ENCODE data around the gene INIP. TPM values are rescaled to one million over a fixed set of nuclear protein-coding genes. Genes with fewer than 3 reads are reported as not detected.

INIP gene
- total and polyA plus RNA-seq, 2 of the 13 experiments (the other 11 are each of a cell fraction or from before 2014, with no cell fraction given) = 13.6 to 28.6 TPM

DNA sequence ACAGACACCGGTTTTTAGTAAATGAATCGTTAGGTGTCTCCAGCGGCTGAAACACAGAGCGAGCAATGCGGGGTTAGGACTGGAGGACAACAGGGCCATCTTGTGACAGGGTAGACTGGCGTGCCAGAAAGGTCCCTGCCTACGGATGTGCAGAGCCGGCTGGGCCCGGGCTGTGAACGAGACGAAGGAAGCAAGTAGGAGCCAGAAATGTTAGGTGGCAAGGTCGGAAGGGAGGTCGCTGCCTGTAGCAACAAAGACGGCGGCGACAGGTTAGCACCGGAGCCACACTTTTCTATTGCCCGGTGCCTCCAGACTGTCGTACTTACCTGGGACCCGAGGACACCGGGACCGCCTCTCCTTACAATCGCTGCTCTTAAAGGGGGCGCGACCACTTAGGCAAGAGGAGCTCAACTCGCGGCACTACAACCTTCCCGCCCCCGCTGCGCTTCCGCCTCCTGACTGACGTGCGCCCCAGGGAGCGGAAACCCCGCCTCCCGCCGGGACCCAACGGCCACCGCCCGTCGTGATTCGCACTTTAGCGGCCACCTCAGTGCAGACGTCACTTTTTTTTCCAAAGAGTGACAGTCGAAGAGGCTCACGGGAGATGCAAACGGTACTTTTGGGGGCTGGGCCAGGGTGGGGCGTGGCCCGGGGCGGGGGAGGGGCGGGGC lies at the start of gene INIP (continued):
- TF ChIP-seq, protein P1, sequence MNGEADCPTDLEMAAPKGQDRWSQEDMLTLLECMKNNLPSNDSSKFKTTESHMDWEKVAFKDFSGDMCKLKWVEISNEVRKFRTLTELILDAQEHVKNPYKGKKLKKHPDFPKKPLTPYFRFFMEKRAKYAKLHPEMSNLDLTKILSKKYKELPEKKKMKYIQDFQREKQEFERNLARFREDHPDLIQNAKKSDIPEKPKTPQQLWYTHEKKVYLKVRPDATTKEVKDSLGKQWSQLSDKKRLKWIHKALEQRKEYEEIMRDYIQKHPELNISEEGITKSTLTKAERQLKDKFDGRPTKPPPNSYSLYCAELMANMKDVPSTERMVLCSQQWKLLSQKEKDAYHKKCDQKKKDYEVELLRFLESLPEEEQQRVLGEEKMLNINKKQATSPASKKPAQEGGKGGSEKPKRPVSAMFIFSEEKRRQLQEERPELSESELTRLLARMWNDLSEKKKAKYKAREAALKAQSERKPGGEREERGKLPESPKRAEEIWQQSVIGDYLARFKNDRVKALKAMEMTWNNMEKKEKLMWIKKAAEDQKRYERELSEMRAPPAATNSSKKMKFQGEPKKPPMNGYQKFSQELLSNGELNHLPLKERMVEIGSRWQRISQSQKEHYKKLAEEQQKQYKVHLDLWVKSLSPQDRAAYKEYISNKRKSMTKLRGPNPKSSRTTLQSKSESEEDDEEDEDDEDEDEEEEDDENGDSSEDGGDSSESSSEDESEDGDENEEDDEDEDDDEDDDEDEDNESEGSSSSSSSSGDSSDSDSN (CRISPR knock-in tag; IDR thresholded peaks at IDR 0.05) = peak; percentile 47; the same call in 1 of the 2 replicates
- TF ChIP-seq ZNF501 (CRISPR knock-in tag; IDR thresholded peaks at IDR 0.05) = 0 out of 2 replicates have a peak, but pooled peaks have one; percentile 32
- TF ChIP-seq ZNF414 (CRISPR knock-in tag; IDR thresholded peaks at IDR 0.05) = peak; percentile 46; the same call in 1 of the 2 replicates
- no peak for TF ChIP-seq ZFP36L1 (CRISPR knock-in tag; IDR thresholded peaks at IDR 0.05)
- peak; percentile 61; the same call in 1 of the 2 replicates for TF ChIP-seq NR0B2 (CRISPR knock-in tag; IDR thresholded peaks at IDR 0.05)
- TF ChIP-seq ZBTB7B (CRISPR knock-in tag; IDR thresholded peaks at IDR 0.05) = peak; percentile 24; the same call in 1 of the 2 replicates
- peak; percentile 68; the same call in 1 of the 2 replicates for TF ChIP-seq NRL (CRISPR knock-in tag; IDR thresholded peaks at IDR 0.05; ENCODE audit: borderline replicate concordance)
- TF ChIP-seq ZFY (CRISPR knock-in tag; IDR thresholded peaks at IDR 0.05) = peak; percentile 64; the same call in 1 of the 2 replicates
- TF ChIP-seq, protein P2, sequence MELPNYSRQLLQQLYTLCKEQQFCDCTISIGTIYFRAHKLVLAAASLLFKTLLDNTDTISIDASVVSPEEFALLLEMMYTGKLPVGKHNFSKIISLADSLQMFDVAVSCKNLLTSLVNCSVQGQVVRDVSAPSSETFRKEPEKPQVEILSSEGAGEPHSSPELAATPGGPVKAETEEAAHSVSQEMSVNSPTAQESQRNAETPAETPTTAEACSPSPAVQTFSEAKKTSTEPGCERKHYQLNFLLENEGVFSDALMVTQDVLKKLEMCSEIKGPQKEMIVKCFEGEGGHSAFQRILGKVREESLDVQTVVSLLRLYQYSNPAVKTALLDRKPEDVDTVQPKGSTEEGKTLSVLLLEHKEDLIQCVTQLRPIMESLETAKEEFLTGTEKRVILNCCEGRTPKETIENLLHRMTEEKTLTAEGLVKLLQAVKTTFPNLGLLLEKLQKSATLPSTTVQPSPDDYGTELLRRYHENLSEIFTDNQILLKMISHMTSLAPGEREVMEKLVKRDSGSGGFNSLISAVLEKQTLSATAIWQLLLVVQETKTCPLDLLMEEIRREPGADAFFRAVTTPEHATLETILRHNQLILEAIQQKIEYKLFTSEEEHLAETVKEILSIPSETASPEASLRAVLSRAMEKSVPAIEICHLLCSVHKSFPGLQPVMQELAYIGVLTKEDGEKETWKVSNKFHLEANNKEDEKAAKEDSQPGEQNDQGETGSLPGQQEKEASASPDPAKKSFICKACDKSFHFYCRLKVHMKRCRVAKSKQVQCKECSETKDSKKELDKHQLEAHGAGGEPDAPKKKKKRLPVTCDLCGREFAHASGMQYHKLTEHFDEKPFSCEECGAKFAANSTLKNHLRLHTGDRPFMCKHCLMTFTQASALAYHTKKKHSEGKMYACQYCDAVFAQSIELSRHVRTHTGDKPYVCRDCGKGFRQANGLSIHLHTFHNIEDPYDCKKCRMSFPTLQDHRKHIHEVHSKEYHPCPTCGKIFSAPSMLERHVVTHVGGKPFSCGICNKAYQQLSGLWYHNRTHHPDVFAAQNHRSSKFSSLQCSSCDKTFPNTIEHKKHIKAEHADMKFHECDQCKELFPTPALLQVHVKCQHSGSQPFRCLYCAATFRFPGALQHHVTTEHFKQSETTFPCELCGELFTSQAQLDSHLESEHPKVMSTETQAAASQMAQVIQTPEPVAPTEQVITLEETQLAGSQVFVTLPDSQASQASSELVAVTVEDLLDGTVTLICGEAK (IDR thresholded peaks at IDR 0.05) = 0 out of 2 replicates have a peak, but pooled peaks have one; percentile 16
- TF ChIP-seq, protein P2 (CRISPR knock-in tag; IDR thresholded peaks at IDR 0.05) = no peak
- 0 out of 2 replicates have a peak, but pooled peaks have one; percentile 36 for TF ChIP-seq JUN (CRISPR knock-in tag; IDR thresholded peaks at IDR 0.05)
- 0 out of 2 replicates have a peak, but pooled peaks have one; percentile 24 for TF ChIP-seq ZNF761 (CRISPR knock-in tag; conservative IDR thresholded peaks at IDR 0.05)
- TF ChIP-seq, protein P3, sequence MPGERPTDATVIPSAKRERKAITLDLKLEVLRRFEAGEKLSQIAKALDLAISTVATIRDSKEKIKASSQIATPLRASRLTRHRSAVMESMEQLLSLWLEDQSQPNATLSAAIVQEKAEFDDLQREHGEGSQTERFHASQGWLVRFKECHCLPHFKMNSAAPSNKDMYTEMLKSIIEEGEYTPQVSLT (CRISPR knock-in tag; IDR thresholded peaks at IDR 0.05; ENCODE audit: borderline replicate concordance, low read depth) = peak; percentile 38; the same call in 1 of the 2 replicates
